Inflammatory macrophage (primary cell): ENCODE measurements around the gene IFITM1.
"Not testable (repeated sequence)": the region's sequence is repeated elsewhere in the genome, so short reads cannot be mapped to it uniquely, and the experiment has no call there.

Source experiments
- DNase-seq, 2 donors: peaks; one replicate each; pipeline ENCODE4 v3.0.0-alpha.2; 2020 to 2022

The IFITM1 gene

GRCh38 chr11:294780-295179 is 19.1 kb upstream of the IFITM1 start:
- no peak for DNase-seq

GRCh38 chr11:295351-296170 is 18.3 kb upstream of the IFITM1 start:
- DNase-seq: no peak

DNA sequence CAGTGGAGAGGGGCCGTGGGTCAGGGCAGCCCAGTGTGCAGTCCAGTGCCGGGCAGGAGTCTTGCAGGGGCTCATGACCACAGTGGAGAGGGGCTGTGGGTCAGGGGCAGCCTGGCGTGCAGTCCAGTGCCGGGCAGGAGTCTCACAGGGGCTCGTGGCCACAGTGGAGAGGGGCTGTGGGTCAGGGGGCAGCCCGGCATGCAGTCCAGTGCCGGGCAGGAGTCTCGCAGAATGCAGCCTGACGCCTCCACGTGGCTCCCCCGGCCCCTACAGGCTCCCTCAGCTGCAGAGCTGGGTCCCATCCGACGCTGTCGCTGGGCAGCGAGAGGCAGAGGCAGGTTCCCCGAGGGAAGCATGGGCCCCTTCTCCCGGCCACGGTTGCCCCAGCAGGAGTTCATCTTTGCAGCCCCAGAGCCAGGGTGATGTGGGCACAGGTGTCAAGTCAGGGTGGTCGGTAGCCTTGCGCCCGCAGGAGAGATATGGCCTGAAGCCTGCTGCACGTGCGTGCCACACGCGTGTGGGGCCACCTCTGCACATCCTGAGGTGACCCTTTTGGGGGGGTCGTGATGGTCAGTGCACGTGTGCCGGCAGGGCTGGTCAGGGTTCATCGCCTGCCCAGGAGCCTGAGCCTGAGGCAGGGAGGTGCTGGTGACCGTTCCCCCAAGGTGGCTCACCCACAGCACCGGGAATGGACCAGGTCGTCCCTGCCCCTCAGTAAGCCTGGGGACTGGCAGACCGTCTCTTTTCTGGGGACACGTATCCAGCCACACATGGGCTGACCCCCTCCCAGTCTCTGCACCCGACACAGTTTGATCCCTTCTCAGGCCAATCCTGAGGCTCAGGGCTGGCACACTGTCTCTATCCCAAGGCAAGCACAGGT is 17.4 kb upstream of the IFITM1 start:
- no peak for DNase-seq

DNA sequence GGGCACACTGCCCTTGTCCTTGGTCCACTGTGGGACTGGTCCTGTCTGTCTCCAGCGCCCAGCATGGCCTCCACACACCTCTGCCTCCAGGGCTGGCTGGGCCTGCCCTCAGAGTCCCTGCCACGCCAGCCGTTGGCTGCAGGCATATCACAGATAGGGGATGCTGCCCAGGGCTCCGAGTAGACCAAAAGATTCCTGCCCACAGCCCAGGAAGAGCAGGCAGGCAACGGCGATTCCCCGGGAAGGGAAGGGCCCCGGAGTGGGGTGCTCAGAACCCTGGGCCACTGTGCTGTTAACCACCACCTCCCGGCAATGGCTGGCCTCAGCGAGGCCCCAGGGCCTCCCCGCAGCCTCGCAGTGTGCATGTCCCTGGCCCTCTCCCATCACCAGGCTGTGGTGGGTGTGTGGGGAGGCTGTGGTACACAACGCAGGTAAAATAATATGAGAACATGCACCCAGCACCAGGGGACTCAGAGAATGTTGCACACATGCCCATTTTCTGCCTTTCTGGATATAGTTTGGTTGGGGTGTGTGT is 16.7 kb upstream of the IFITM1 start:
- no peak for DNase-seq

DNA sequence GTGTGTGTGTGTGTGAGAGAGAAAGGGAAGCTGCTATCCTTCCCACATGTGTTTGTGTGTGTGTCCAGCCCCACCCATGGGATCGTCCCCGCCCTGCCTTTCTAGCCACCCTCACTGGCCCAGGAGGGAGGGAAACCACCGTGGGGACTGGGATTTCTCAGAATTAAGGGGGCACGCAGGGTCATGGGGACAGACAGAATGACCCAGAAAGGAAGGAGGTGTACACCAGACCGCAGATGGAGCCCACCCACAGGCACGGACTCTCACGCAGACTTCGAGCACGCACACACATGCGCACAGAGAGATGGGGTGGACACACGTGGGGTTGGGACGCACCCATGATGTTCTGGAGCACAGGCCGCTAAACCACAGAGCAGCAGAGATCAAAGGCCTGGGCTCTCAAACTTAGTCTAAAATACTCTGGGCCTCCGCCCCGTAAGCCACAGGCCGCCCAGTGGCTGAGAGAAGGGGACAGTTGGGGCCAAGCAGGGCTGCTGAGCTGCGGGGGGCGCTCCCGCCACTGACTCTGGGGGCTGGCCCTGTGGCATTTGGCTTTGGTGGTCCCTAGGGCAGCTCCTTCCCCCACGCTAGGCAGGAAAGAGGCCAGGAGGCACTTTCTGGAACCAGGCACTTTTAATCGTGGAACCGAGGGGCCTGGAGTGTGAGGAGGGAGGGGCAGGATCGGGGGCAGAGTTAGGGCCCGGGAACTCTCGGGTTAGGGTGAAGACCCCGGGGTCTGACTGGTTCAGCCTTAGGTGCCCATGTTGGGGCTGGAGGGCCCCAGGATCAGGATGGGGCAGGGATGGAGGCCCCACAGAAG is 16.0 kb upstream of the IFITM1 start:
- DNase-seq: peak; percentile 9 to 58

- DNase-seq: no peak
Observed at GRCh38 chr11:298406-299065, 15.3 kb upstream of the IFITM1 start.

- no peak for DNase-seq
Observed at GRCh38 chr11:299081-299891, 14.6 kb upstream of the IFITM1 start, which contains the start of gene IFITM5. TSS of gene IFITM5 (minus strand) at chr11:299526. CDS start at chr11:299490, 36 bp downstream.

- DNase-seq: no peak
Observed at GRCh38 chr11:299951-300735, 13.7 kb upstream of the IFITM1 start.

- no peak for DNase-seq
Observed at GRCh38 chr11:303363-303762, 10.5 kb upstream of the IFITM1 start.

DNA sequence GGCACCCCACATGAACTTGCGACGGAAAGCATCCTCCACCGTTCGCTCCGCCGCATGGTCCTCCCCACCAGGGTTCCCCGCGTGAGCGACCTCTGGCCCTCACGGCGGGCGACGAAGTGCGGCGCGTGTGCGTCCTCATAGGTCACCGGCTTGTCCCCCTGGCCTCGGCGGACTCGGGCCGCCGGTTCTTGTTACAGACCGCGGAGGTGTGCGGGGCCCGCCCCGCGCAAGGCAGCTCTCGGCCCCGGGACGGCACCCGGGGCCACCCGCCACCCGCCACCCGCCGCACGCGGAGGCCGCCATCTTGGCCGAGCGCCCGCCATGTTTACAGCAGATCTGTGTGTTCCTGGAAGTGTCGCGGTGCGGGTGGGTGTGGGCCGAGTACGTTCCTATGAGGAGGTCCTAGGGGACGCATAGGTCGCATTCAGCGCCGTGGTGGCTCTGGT is 9.8 kb upstream of the IFITM1 start:
- no peak for DNase-seq

DNA sequence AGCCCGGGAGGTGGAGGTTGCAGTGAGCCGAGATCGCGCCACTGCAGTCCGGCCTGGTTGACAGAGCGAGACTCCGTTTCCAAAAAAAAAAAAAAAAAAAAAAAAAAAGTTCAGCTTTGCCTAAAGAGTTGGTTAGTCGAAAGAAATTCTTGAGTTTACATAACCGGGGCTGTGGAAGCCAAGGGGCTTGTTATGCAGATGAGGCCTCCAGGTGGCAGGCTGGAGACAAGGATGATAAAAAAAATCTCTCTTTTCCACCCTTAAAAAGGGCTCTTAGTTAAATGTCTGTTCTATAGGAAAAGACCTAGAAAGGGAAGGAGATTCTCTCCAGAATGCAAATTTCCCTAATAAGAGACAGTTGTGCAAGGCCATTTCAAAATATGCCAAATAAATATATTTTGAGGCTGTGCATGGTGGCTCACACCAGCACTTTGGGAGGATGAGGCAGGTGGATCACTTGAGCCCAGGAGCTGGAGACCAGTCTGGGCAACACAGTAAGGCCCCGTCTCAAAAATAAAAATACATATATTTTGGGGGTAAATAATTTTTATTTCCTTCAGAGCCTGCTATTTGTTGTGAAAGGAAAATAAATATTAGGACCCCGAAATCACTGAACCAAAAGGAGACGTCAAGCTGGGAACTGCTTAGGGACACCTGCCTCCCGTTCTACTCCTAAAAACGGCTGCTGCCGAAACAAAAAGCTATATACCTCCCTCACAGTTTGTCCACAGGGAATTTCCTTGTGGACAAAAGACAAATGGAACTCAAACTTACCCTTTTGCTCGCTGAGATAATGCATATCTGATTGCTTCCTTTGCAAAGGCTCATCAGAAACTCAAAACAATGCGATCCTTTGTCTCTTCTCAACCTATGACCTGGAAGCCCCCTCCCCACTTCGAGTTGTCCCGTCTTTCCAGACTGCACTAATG is 8.7 kb upstream of the IFITM1 start:
- peak; percentile 39 to 42 for DNase-seq

DNA sequence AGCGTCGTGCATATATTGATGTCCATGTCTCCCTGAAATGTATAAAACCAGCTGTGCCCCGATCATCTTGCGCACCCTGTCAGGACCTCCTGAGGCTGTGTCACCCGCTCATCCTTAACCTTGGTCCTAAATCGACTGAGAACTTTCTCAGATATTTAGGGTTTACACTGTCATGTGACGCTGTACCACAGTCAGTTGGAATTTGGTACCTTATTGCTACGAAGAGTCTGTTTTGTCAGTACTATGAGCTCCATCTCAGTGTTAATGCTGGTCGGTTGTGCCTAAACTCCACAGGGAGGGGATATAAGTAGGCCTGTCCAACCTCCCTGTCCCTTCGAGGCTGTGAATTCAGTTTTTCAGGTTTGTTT is 8.0 kb upstream of the IFITM1 start:
- no peak for DNase-seq

GRCh38 chr11:306645-307371 is 7.0 kb upstream of the IFITM1 start:
- no peak for DNase-seq

GRCh38 chr11:307766-308708 is 5.8 kb upstream of the IFITM1 start, which contains the start of gene IFITM2:
TSS of gene IFITM2 (plus strand) at chr11:307816. CDS start at chr11:308193, 377 bp downstream.
- peak; percentile 75 to 87 for DNase-seq

- not testable (repeated sequence) for DNase-seq
Observed at GRCh38 chr11:308740-309665, 4.8 kb upstream of the IFITM1 start.
